Activated CD8-positive, alpha-beta memory T cell treated with anti-CD3 and anti-CD28 coated beads, Interleukin-2, amount 50 U/mL, for 48 hours (primary cell): ENCODE data around the gene DSE.

Source experiments
- DNase-seq: peaks from one replicate; pipeline ENCODE4 v3.0.0-alpha.2; 2020

The DSE gene

GRCh38 chr6:116417661-116418060 lies 46.9 kb downstream of the DSE start:
- DNase-seq = no peak

GRCh38 chr6:116419069-116419786 lies 48.5 kb downstream of the DSE start:
- DNase-seq = no peak

GRCh38 chr6:116420341-116420740 lies 49.6 kb downstream of the DSE start:
- no peak for DNase-seq

GRCh38 chr6:116422238-116422637 lies 51.5 kb downstream of the DSE start:
- DNase-seq = no peak

- no peak for DNase-seq
These were observed 53.3 kb downstream of the DSE start for GRCh38 chr6:116424001-116424400.

GRCh38 chr6:116426551-116426950 lies 55.8 kb downstream of the DSE start:
- DNase-seq = no peak

- no peak for DNase-seq
These were observed 58.4 kb downstream of the DSE start for GRCh38 chr6:116429111-116429510.

GRCh38 chr6:116430860-116431259 lies 60.1 kb downstream of the DSE start:
- no peak for DNase-seq

GRCh38 chr6:116431964-116432595 lies 61.3 kb downstream of the DSE start:
- DNase-seq = no peak

GRCh38 chr6:116433206-116433712 lies 62.5 kb downstream of the DSE start:
- no peak for DNase-seq

- DNase-seq = no peak
These were observed 63.4 kb downstream of the DSE start for GRCh38 chr6:116434056-116434725.

GRCh38 chr6:116436586-116436985 lies 65.8 kb downstream of the DSE start:
- DNase-seq = no peak

- no peak for DNase-seq
These were observed 66.9 kb downstream of the DSE start for GRCh38 chr6:116437656-116438055.

GRCh38 chr6:116438590-116439448 lies 68.1 kb downstream of the DSE start:
- DNase-seq = no peak

- no peak for DNase-seq
These were observed 68.8 kb downstream of the DSE start for GRCh38 chr6:116439522-116440051.

GRCh38 chr6:116443105-116443504 lies 72.4 kb downstream of the DSE start:
- no peak for DNase-seq

GRCh38 chr6:116444092-116444491 lies 73.3 kb downstream of the DSE start:
- no peak for DNase-seq

GRCh38 chr6:116444575-116444974 lies 73.8 kb downstream of the DSE start:
- DNase-seq = no peak

GRCh38 chr6:116445102-116445501 lies 74.4 kb downstream of the DSE start:
- no peak for DNase-seq

GRCh38 chr6:116446399-116446798 lies 75.7 kb downstream of the DSE start:
- DNase-seq = no peak

GRCh38 chr6:116447052-116447451 lies 76.3 kb downstream of the DSE start:
- DNase-seq = no peak

GRCh38 chr6:116447496-116448011 lies 76.8 kb downstream of the DSE start:
- no peak for DNase-seq
